ENCODE data around the gene ARFGAP3.
A peak's percentile ranks its signal among the peaks of the same experiment; 100 is the strongest.

The ARFGAP3 gene

DNA sequence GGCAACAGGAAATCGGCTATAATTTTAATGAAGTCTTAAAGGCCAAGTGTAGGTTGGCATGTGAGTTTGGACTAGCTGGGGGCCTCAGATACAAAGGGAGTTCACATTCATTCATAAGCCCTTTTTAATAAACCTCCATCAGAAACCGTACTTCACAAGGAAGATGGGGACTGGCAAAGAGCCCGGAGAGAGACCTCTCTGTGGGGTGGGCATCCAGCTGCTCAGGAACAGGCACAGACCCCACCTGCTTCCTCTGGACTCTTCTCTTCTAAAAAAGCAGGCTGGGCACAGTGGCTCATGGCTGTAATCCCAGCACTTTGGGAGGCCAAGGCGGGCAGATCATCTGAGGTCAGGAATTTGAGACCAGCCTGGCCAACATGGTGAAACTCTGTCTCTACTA lies 3.9 kb upstream of the ARFGAP3 start:
- no peak for DNase-seq

DNA sequence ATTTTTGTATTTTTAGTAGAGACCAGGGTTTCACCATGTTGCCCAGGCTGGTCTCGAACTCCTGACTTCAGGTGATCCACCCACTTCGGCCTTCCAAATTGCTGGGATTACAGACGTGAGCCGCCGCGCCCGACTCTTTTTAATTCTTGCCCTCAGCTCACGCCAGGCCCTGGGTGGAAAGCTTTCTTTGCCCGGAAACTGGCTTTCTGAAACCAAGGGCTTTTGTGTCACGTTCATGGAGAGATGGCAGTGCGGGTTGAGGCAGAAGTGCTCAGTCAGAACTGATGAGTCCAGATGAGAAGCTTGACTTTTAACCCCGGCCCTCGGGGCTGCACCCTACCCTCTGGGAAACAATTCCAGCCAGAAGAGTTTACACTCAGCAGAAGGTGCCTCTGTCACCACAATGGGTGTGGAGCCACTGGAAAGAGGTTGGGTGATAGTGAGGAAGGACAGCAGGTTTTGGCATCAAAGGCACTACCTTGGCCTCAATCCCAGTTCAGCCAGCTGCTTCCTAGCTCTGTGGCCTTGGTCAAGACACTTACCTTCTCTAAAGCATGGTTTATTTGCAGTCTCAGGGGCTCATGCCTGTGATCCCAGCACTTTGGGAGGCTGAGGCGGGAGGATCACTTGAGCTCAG lies 890 bp upstream of the ARFGAP3 start:
- no peak for DNase-seq

DNA sequence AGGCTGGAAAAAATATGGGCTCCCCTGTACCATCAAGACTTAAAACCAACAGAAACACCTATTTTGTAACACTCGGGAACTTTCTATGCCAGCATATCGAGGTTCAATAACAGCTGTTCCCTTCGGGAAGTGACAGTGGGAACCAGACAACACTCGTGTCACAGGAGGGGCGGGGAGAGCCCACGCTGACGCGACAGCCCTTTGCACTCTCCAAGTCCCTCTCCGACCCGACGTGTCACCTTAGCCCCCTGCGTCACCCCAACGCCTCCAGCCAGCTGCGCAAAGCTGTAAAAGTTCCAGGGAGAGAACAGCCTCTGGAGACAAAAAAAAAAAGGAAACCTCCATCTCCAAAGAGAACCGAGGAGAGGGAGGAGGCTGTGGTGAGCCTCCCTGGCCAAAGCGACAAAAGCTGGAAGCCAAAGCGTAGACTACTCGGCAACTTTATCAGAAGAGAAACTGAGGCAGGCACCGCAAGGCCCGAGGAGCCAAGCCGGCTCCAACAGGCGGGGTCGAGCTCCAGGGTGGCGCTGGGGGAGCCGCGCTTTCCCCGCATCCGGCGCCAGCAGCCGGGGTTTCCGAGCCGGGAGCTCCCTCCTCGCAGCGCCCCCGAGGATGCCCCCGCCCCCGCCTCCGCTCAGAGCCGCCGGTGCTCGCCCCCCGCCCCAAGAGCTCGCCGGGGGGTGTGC lies 751 bp downstream of the ARFGAP3 start:
- DNase-seq, result peak; percentile 62

DNA sequence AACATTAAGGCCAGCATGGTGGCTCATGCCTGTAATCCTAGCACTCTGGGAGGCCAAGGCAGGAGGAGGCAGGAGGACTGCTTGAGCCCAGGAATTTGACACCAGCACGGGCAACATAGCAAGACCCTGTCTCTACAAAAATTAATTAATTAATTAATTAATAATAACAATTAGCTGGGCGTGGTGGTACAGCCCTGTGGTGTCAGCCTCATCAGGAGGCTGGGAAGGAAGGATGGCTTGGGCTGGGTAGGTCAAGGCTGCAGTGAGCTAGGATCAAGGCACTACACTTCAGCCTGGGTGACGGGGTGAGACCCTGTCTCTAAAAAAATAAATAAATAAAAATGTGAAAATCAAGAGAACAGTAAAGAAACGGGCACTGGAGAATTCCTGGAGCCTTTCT lies 1.4 kb downstream of the ARFGAP3 start:
- DNase-seq, result no peak

DNA sequence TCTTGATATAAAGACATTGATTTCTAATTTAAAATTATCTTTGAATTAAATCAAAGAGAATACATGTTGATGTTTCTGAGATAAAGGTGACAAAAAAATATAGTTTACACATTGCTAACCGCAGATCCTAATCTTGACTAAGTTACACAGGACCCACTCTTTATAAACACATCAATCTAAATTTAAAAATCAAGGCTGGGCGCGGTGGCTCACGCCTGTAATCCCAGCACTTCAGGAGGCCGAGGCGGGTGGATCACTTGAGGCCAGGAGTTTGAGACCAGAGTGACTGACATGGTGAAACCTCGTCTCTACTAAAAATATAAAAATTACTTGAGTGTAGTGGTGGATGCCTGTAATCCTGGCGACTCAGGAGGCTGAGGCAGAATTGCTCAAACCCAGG lies 1.9 kb downstream of the ARFGAP3 start:
- no peak for DNase-seq

DNA sequence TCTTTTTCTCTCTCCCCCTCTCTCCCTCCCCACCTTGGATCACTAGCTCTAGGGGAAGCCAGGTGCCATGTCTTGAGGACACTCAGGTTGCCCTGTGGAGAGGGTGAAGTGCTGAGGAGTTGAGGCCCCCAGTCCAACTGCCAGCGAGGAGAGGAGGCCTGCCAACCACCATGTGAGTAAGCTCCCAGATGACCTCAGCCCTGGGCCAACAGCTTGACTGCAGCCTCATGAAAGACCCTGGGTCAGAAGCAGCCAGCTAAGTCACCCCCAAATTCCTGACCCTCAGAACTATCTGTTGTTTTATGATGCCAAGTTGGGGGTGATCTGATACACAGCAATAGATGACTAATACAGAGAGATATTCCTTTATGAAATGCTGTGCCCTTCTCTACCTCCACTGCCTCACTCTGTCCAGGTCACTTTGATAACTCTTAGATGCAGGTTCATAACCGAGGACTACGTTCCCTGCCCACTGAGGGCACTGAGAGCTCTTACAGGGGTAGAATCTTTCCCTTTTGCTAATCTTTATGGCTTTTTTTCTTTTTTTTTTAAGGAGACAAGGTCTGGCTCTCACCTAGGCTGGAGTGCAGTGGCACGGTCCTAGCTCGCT lies 8.0 kb downstream of the ARFGAP3 start:
- no peak for DNase-seq

DNA sequence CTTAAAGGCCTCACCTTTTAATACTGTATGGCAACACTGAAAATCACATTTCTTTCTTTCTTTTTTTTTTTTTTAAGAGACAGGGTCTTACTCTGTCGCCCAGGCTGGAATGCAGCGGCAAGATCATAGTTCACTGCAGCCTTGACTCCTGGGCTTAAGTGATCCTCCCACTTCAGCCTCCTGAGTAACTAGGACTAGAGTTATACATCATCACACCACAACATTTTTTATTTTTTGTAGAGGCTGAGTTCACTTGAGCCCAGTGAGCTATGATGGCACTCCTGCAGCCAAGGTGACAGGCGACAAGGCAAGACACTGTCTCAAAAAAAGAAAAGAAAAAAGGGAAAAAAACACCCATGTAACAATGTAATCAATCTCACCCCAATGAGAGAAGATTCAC lies 10.0 kb downstream of the ARFGAP3 start:
- DNase-seq, result no peak

DNA sequence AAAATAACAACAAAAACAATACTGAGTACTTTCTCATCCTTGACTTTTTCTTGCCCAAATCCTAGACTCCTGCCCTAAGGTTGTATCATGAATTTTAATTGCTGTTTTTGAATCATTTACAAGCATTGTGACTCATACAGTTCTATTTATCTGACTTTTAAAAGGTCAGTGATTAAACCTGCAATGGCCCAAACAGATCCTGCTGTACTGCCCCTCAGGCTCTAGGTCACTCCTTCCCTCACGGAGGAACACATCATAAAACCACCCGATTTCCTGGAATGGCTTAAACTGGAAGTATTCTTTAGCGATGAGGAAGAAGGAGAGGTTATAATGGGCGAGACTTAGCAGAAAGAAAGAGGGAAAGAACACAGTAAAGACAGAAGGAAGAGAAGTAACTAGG lies 12.3 kb downstream of the ARFGAP3 start:
- no peak for DNase-seq

DNA sequence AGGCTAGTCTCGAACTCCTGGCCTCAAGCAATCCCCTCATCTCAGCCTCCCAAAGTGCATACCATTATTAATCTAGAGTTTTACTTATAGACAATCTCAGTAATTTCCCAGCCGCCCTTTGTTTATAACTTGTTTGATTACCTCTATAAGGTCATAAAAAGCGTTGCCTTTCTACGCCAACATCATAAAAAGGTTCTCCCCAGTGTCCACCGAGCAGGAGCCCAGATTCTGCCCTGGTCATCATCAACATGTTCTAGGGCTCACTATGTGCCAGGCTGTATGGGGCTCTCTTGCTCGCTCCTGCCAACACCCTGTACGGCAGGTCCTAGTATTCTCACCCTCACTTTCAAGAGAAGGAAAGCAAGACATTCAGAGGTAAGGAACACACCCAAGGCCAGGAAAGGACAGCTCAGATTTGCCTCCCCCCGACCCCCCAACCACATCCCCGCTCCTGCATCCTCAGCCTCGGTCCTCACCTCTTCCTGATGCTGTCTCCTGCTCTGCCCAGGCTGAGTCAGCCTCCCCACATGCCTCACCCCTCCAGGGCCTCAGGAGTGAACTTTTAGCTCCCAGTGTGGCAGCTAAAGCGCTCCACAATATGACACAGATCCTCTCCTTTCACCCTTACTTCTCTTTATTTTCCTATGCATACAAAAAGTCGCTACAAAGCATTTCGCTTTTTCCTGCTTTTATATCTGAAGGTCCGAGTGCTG lies 14.3 kb downstream of the ARFGAP3 start:
- DNase-seq, result no peak

DNA sequence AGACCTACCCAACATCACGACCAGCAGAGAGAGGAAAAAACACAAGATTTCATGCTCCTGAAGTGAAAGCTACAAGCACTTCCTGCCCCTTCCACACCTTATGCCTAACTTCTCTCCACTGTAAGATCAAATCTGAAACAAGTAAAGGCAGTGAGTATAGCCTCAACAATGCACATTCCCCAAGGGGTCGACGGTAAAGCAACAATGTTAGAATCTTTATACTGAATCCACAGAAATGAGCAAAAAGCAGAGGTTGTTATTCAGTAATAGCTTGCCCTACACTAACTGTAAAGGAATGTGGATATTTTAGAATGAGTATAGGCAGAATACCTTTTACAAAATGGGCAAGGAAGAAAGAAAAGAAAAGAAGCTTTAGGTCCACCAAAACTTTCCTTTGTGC lies 15.6 kb downstream of the ARFGAP3 start:
- DNase-seq, result no peak

DNA sequence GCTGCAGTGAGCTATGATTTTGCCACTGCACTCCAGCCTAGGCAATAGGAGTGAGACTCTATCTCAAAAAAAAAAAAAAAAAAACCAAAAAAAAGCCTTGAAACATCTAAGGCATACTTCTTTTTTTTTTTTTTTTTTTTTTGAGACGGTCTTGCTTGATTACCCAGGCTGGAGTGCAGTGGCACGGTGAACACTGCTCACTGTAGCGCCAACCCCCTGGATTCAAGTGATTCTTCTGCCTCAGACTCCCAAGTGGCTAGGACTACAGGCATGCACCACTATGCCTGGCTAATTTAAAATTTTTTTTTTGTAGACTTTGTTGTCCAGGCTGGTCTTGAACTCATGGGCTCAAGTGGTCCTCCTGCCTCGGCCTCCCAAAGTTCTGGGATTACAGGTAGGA lies 19.5 kb downstream of the ARFGAP3 start:
- no peak for DNase-seq

DNA sequence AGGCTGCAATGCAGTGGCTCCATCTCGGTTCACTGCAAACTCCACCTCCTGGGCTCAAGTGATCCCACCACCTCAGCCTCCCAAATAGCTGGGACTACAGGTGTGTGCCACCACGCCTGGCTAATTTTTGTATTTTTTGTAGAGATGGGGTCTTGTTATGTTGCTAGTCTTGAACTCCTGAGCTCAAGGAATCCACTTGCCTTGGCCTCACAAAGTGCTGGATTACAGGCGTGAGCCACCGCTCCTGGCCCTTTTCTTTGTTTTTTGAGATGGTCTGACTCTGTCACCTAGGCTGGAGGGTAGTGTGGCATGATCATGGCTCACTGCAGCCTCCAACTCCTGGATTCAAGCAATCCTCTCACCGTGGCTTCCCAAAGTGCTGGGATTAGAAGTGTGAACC lies 21.0 kb downstream of the ARFGAP3 start:
- no peak for DNase-seq

DNA sequence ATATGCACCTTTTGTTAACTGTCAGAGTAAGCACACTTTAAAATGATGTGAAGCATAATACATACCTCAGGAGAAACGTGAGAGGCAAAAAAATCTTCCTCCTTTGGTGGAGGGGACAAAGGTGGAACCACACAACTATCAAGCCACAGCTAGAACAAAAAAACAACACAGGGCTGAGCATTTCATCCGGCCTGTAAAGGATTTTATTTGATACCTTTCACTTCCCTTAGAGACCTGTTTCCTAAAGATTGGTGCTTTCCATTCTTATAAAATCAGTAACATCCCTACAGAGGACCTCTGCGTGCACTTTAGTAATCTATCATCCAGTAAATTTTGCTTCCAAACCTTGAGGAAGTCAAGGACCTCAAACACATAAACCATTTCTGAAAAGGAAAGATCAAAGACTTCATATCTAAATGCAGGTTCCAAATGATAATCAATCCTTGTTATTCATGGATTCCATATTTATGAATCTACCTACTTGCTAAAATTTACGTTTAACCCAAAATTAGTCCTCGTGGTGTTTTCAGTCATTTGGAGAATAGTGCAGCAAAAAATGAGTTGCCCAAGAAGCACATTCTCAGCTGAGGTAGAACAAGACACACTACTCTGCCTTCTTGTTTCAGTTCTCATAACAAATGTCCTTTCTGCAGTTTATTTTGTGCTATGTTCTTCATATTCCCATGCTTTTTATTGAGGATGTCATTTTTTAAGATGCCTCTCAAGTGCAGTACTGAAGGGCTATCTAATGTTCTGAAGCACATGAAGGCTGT lies 22.7 kb downstream of the ARFGAP3 start:
- no peak for DNase-seq

DNA sequence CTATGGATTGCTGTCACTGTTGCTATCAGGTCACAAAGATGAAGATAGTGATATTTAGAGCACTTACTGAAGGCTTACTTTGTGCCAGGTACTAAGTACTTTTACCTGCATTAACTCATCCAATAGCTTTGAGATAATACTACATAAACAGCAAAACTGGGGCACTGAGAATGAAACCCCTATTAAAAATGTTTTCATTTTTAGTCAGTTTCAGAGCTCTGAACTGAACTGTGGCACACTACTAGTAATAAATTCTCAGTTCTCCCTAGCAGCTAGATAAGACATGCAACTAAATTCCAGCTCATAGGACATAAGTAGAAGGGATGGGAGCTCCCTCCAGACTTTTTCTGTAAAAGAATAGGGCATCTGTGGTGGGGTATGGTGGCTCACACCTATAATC lies 24.0 kb downstream of the ARFGAP3 start:
- no peak for DNase-seq

DNA sequence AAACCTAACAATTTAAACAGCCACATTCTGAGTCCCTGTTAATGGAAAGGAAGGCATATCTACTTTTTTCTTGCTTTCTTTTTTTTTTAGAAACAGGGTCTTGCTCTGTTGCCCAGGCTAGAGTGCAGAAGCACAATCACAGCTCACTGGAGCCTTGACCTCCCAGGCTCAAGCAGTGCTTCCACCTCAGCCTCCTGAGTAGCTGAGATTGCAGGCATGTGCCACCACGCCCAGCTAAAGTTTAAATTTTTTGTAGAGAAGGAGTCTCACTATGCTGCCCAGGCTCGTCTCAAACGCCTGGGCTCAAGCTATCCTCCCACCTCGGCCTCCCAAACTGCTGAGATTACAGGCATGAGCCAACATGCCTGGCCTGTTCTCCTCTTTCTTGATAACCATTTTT lies 25.4 kb downstream of the ARFGAP3 start:
- DNase-seq, result no peak

DNA sequence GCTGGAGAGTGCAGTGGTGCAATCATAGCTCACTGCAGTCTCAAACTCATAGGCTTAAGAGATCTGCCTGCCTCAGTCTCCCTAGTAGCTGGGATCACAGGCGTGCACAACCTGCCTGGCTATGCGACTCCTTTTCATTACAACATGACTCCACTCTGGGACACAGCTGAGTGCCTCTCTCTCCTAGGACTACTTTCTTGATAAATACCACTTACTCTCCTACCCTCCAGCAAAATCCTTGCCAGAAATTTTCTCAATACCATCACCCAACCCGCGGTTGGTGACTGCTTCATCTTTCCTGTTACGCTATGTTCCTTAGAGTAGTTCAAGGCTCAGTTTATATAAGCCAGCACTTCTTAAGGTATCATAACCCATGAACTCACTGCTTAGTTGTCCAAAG lies 26.9 kb downstream of the ARFGAP3 start:
- DNase-seq, result no peak

DNA sequence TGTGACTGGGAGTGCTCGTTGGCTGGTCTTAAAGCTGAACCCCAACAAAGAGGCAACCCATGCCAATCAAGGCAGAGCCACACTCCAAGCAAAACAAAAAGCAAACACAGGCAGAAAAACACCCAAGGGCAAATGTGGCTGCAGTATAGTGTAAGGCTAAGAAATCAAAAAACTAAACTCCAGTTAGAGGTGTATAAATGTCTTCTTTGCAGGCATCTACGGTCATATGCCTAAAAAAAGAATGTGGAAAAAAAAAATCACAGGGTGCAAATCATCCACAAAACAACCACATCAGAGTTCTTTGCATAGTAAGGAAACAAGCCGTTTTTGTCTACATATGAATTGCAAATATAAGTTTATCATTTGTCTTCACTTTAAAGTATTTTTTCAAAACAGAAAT lies 27.8 kb downstream of the ARFGAP3 start:
- DNase-seq, result no peak

DNA sequence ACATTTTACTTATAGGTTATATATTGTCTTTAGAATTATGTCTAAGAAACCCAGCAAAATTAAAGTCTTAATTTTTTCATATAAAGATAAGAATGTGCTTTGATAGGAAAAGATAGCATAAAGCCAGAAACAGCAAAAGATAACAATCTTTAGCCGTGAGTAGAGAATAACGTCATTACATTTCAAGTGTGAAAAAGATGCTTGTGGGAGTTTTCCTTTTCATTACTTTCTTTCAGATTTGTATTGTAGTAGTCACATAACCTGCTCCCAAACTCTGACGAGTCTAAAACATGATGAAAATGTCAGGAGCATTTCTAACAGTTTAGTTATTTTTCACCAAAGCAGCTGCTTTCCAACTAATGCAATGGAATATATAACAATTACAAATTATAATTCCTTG lies 31.3 kb downstream of the ARFGAP3 start:
- no peak for DNase-seq

DNA sequence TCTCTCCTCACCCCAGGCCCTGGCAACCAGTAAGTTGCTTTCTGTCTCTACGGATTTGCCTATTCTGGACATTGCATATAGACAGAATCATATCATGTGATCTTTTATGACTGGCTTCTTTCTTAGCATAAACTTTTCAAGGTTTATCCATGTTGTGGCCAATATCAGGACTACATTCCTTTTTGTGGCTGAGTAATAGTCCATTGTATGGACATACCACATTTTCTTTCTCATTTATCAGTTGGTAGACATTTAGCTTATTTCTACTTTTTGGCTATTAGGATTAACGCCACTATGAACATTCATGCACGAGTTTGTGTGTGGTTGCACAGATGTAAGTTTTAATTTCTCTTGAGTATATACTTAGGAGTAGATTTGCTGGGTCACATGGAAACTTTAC lies 35.7 kb downstream of the ARFGAP3 start:
- no peak for DNase-seq

DNA sequence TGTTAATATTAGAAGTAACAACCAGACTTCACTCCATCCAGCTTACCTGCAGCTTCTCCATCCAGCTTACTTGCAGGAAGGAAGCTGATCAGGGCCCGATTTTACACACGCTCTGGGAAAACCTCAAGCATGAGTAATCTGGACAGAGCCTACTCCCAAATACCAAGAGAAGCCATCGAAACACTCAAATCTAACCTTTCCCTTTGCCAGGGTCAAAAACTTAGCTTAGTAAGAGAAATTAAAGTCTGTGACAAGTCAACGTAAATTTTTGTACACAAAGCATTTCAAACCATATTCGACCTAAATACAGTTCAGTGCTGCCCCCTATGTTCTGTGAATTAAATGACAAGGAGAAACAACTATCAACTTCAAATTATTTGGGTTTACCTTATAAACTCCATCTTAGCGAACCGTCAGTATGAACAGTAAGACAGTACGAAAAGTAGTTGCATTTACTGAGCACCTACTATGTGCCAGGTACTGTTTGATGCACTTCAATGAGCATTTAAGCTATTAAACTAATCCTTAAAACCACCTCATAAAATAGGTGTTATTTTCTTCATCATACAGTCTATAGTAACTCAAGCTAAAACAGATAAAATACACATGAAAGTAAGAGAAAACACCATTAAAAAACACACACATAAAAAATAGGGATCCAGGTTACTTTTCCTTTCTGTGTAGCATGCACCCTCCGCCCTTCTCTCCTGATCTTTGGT lies 36.9 kb downstream of the ARFGAP3 start:
- DNase-seq, result no peak

DNA sequence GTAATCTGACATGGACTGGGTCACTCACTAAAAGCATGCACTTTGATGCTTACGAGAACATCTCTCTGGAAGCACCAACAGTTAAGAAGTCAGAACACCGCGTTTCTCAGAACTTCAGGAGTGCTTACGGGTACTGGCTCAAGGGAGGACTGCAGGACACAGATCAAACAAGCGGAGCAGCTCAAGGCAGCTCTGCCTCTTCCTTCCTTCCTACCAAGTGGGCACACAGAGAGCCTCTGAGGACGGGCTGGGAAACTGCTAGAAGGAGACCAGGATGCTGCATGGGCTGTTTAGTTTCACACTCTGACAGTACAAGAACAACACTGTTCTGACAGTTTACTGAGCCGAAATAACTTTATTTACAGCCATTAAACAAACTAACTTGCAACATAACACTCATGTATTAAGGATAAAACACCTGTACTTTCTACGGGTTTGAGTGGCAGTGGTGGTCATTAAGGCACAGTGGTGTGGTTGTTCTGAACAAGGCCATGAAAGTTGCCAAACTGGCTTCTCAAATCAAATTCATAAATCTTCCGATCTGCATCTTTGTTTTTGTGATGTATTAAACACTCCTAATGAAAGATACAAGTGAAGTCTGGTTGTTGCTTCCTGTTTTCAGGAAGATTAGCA lies 37.5 kb downstream of the ARFGAP3 start:
- no peak for DNase-seq

DNA sequence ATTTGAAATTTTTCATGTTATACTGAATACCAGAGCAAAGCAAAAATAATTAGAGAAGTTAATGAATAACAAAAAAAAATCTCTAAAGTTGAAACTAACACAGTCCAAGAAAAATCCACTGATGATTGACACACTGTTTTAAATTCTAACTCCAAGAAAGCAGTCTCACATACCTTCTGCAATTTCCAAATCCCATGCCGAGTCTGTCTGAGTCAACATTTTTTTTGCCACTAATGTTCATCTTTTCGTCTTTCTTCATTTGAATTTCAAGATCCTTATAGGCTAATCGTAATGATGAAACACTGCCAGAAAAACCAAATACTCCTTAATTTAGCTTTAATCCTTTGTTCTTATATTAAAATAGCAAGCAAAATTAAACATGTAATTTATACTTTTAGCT lies 39.5 kb downstream of the ARFGAP3 start:
- DNase-seq, result no peak
